Measurements from ENCODE around the gene TXK.

DNA sequence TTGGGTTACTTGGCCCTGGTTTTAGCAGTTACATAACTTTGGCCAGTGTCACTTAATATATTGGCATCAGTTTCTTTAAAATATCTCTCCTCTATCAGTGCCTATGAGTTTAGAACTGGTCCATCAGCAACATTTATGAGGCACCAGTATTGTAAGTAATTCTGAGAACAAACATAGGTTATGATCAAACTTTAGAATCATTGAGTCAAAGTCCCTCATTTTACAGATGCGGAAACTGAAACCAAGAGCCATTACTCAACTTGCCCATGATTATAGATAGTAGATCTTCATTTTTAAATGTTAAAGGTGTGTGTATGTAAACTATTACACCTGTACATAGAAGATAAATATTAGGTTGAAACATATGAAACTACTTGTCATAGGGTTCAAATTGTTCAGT is 113.0 kb downstream of the TXK start:
- TF ChIP-seq EZH2phosphoT487 (IDR thresholded peaks at IDR 0.05; ENCODE audit: borderline replicate concordance), result no peak
- no peak for TF ChIP-seq JUND (IDR thresholded peaks at IDR 0.05)
- no peak for TF ChIP-seq CTCF (IDR thresholded peaks at IDR 0.05 in 2 of 3, conservative IDR thresholded peaks at IDR 0.05 in 1 of 3; ENCODE audit: borderline replicate concordance in 1 of 3, insufficient read depth in 1 of 3, low read depth in 2 of 3, low read length in 2 of 3)
- TF ChIP-seq CBX3 (IDR thresholded peaks at IDR 0.05; ENCODE audit: low read depth), result no peak
- TF ChIP-seq POLR2A (IDR thresholded peaks at IDR 0.05; ENCODE audit: borderline replicate concordance, extremely low read depth, insufficient read depth, insufficient read length), result no peak
- TF ChIP-seq POLR2AphosphoS5 (IDR thresholded peaks at IDR 0.05; ENCODE audit: low read depth, low read length), result no peak
- no peak for TF ChIP-seq ZNF274 (IDR thresholded peaks at IDR 0.05; ENCODE audit: low read depth, low read length)
- no peak for TF ChIP-seq TCF7L2 (IDR thresholded peaks at IDR 0.05; ENCODE audit: borderline replicate concordance, extremely low read depth, insufficient read depth, insufficient read length)
- TF ChIP-seq REST (IDR thresholded peaks at IDR 0.05; ENCODE audit: low read depth), result no peak
- TF ChIP-seq EGR1 (IDR thresholded peaks at IDR 0.05; ENCODE audit: low read depth), result no peak
- no peak for TF ChIP-seq SIN3A (IDR thresholded peaks at IDR 0.05; ENCODE audit: low read depth)
- no peak for TF ChIP-seq YY1 (IDR thresholded peaks at IDR 0.05; ENCODE audit: extremely low read depth, insufficient replicate concordance, low read depth, low read length)
- no peak for TF ChIP-seq EZH2 (IDR thresholded peaks at IDR 0.05)

Data from HCT116 (cell line).